Hepatocyte (in vitro differentiated cells): ENCODE measurements around the gene PWWP2B.

ENCODE experiments used
- EZH2 ChIP-seq: fragments of 200-600 bp; sonication (generic); IDR thresholded peaks from 2 replicates; pipeline ENCODE4 v1.6.1; 2016; ENCODE audit warnings: antibody characterized with exemption, mild to moderate bottlenecking, borderline replicate concordance
- EZH2phosphoT487 ChIP-seq: fragments of 200-600 bp; sonication (generic); IDR thresholded peaks from one replicate; pipeline ENCODE4 v1.6.1; 2018; ENCODE audit warnings: antibody characterized with exemption, mild to moderate bottlenecking, low read depth, moderate library complexity; ENCODE audit not compliant: unreplicated experiment, severe bottlenecking
- TF ChIP-seq, protein P1 (sequence below): fragments of 200-600 bp; sonication (generic); IDR thresholded peaks from 2 replicates; pipeline ENCODE4 v1.5.1; 2016; ENCODE audit warnings: antibody characterized with exemption, mild to moderate bottlenecking; ENCODE audit not compliant: poor library complexity

DNA sequence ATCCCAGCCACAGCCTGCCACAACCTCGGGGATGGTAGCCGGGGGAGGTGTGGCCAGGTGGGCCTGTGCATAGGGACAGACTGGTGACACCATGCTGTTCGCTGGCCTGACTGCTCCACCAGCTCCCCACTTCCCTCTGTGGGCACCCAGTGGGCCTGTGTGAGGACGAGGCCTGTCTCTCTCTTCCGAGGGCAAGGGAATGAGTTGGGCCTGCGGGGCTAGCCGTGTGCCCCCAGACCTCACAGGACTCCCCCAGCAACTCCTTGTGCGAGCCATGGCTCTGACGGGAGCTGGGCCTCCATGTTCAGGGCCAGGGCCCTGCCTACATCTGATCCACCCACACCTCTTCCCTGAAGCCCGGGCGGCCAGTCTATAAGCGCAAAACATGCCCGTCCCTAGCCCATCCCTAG lies 40.5 kb downstream of the PWWP2B start:
- TF ChIP-seq, protein P1, sequence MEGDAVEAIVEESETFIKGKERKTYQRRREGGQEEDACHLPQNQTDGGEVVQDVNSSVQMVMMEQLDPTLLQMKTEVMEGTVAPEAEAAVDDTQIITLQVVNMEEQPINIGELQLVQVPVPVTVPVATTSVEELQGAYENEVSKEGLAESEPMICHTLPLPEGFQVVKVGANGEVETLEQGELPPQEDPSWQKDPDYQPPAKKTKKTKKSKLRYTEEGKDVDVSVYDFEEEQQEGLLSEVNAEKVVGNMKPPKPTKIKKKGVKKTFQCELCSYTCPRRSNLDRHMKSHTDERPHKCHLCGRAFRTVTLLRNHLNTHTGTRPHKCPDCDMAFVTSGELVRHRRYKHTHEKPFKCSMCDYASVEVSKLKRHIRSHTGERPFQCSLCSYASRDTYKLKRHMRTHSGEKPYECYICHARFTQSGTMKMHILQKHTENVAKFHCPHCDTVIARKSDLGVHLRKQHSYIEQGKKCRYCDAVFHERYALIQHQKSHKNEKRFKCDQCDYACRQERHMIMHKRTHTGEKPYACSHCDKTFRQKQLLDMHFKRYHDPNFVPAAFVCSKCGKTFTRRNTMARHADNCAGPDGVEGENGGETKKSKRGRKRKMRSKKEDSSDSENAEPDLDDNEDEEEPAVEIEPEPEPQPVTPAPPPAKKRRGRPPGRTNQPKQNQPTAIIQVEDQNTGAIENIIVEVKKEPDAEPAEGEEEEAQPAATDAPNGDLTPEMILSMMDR = no peak
- TF ChIP-seq EZH2phosphoT487 (no peak), EZH2 (no peak)
